AG04450 (cell line): Measurements from ENCODE around the gene BAZ1B. TPM values are rescaled to one million over a fixed set of nuclear protein-coding genes. Genes with fewer than 3 reads are reported as not detected.

Experiments
- CTCF ChIA-PET: fragments of 300-600, 350-600 bp; formaldehyde crosslinking; extraction: SDS; loops from one replicate; lab custom pipeline; 2022; ENCODE audit warnings: antibody characterized with exemption, inconsistent platforms; lab: Charles Lee
- POLR2A ChIA-PET: fragments of 350-600 bp; formaldehyde crosslinking; extraction: SDS; loops from one replicate; lab custom pipeline; 2021; ENCODE audit warnings: antibody characterized with exemption, inconsistent platforms; lab: Yijun Ruan, JAX
- DNase-seq: peaks from one replicate; pipeline ENCODE4 v3.0.0-alpha.2; 2011; ENCODE audit warnings: low read depth, low spot score
- H3K27ac ChIP-seq: one replicate; pipeline ENCODE4 v1.5.1; 2012; ENCODE audit warnings: low read depth, low read length, control low read depth
- H3K27me3 ChIP-seq: one replicate; pipeline ENCODE4 v1.6.0; 2012; ENCODE audit warnings: low read length; ENCODE audit not compliant: control insufficient read depth, insufficient read depth
- H3K4me3 ChIP-seq: 2 replicates; pipeline ENCODE4 v1.5.1; 2011; ENCODE audit warnings: mild to moderate bottlenecking, low read depth, low read length, control low read depth
- H3K9me3 ChIP-seq: 2 replicates; pipeline ENCODE4 v1.5.1; 2012; ENCODE audit warnings: low read length; ENCODE audit not compliant: control insufficient read depth, insufficient read depth
- polyA plus RNA-seq: library from polyadenylated mRNA; depleted of rRNA; stranded (reverse); fragments of >200 nt; gene quantifications from 2 replicates; pipeline ENCODE4 v1.2.3, GENCODE V29; 2011; rRNA removed
- small RNA-seq: library from RNA; depleted of rRNA; stranded (forward); fragments of <200 nt; gene quantifications from one replicate; pipeline ENCODE3, GENCODE V24; 2012; ENCODE audit warnings: low read depth; ENCODE audit not compliant: insufficient read length
- TF ChIP-seq, protein P1 (sequence below): IDR thresholded peaks from 2 replicates; pipeline ENCODE4 v1.5.1; 2011; ENCODE audit warnings: low read depth, low read length, control low read depth, inconsistent platforms

BAZ1B gene
- polyA plus RNA-seq, 1 experiment, result 29.0 TPM

DNA sequence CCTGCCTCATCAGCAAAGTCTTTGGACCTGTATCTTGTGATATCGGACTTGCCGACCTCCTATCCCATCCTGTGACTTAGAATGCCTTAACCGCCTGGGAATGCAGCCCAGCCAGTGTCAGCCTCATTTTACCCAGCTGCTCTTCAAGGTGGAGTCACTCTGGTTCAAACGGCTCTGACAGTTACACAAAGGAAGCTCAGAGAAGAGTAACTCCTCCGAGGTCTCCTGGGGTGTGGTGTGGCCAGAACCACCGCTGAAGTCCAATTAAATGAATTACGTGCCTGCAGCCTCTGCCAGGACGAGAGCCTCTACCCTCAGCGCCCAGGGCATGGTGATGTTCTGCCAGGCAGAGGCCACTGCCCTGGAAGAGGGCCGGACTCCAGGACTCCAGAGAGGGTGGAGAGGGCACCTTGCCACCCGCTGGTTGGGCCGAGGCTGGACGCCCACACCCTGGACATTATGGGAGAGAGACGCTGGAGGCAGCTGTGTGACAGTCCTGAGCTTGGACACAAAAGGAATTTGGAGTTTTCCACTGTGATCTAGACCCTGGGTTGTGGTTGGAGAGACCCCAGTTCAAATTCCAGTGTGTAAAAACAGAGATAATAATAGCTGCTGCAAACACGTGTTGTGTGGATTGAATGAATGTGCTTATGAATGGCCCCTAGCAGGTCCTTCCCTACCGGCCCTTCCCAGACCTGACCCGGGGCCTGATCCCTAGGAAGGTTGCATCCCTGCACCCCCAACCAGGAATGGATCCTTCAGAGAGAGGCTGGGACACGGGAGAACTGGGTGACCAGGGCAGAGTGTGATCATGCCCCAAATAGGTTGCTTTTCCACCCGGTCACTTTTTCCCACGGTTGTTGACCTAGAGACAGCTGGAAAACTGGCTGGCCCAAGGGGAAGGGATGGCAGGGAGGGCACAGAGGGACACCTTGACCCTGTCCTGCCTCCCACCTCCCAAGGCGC is 126.3 kb downstream of the BAZ1B start:
- ChIA-PET POLR2A (no interaction called here), CTCF (interaction anchor here (0.8 kb wide), 1 partner anchor 54 kb away, joined by 6 read pairs; no protein-coding TSS in a partner anchor)
- TF ChIP-seq, protein P1, sequence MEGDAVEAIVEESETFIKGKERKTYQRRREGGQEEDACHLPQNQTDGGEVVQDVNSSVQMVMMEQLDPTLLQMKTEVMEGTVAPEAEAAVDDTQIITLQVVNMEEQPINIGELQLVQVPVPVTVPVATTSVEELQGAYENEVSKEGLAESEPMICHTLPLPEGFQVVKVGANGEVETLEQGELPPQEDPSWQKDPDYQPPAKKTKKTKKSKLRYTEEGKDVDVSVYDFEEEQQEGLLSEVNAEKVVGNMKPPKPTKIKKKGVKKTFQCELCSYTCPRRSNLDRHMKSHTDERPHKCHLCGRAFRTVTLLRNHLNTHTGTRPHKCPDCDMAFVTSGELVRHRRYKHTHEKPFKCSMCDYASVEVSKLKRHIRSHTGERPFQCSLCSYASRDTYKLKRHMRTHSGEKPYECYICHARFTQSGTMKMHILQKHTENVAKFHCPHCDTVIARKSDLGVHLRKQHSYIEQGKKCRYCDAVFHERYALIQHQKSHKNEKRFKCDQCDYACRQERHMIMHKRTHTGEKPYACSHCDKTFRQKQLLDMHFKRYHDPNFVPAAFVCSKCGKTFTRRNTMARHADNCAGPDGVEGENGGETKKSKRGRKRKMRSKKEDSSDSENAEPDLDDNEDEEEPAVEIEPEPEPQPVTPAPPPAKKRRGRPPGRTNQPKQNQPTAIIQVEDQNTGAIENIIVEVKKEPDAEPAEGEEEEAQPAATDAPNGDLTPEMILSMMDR, result no peak
- Histone ChIP-seq H3K9me3 (peaks cover 4% of the 10 kb centered on the region; the same call in 1 of the 2 replicates), H3K27me3 (peaks cover 10% of the 10 kb centered on the region), H3K27ac (no peak overlapping the region), H3K4me3 (no peak overlapping the region)
- DNase-seq, result no peak

DNA sequence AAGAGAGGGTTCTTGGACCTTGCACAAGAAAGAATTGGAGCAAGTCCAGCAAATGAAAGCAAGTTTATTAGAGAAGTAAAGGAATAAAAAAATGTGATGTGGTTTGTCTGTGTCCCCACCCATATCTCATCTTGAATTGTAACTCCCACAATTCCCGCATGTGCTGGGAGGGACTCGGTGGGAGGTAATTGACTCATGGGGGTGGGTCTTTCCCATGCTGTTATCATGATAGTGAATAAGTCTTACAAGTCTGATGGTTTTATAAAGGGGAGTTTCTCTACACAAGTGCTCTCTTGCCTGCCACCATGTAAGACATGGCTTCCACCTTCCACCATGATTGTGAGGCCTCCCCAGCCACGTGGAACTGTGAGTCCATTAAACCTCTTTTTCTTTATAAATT is 127.7 kb downstream of the BAZ1B start:
- TF ChIP-seq, protein P1, result no peak
- no peak overlapping the region for H3K4me3 ChIP-seq
- DNase-seq, result no peak
- H3K27me3 ChIP-seq, result peaks cover 10% of the 10 kb centered on the region
- ChIA-PET CTCF (no interaction called here), POLR2A (no interaction called here)
- H3K9me3 ChIP-seq, result peaks cover 4% of the 10 kb centered on the region; the same call in 1 of the 2 replicates
- no peak overlapping the region for H3K27ac ChIP-seq

DNA sequence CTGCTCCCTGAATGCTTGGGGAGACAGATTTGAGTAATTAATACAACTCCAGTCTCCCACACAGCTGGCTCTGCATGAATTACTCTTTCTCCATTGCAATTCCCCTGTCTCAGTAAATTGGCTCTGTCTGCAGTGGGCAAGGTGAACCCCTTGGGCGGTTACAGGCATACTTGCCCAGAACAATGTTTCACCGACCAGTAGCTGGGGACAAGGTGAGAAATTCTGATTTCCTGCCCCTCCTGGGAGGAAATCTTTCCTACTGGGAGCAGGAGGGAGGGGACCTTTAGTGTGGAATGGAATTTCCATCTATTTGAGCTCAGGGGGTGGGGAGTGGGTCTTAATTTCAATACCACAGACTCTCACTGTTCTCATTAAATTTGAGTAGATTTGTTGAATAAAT is 130.7 kb downstream of the BAZ1B start:
- POLR2A ChIA-PET, result no interaction called here
- CTCF ChIA-PET, result no interaction called here
- no peak overlapping the region for H3K27ac ChIP-seq
- H3K4me3 ChIP-seq, result no peak overlapping the region
- TF ChIP-seq, protein P1, result no peak
- no peak for DNase-seq
- H3K9me3 ChIP-seq, result peaks cover 15% of the 10 kb centered on the region
- peaks cover 10% of the 10 kb centered on the region for H3K27me3 ChIP-seq

Small RNA genes lying within 50 kb of the gene (small RNA-seq; reads per million reads assigned to genes)
- gene RF00019 (not detected), gene RNU6-1198P (not detected)

Other genes starting within 250 kb of the BAZ1B start
- 13.6 and 18.6 TPM in 2 replicates for gene NSUN5, start 213.5 kb downstream of the BAZ1B start, polyA plus RNA-seq
- gene TRIM50, start 194.2 kb downstream of the BAZ1B start, polyA plus RNA-seq, result not detected in 2 replicates
- gene FKBP6, start 194.1 kb downstream of the BAZ1B start, polyA plus RNA-seq, result not detected in 2 replicates
- gene FZD9, start 88.5 kb downstream of the BAZ1B start, polyA plus RNA-seq, result 0.56 and 1.2 TPM in 2 replicates
- gene BCL7B, start 35.4 kb upstream of the BAZ1B start, polyA plus RNA-seq, result 41.9 and 47.7 TPM in 2 replicates
- gene TBL2, start 56.3 kb upstream of the BAZ1B start, polyA plus RNA-seq, result 34.7 and 45.8 TPM in 2 replicates
- gene MLXIPL, start 102.2 kb upstream of the BAZ1B start, polyA plus RNA-seq, result not detected in 2 replicates
- gene VPS37D, start 145.5 kb upstream of the BAZ1B start, polyA plus RNA-seq, result 1.8 and 3.7 TPM in 2 replicates
- 5.9 and 6.4 TPM in 2 replicates for gene DNAJC30, start 161.2 kb upstream of the BAZ1B start, polyA plus RNA-seq
- 48.6 and 49.5 TPM in 2 replicates for gene BUD23, start 161.3 kb upstream of the BAZ1B start, polyA plus RNA-seq
- 12.9 and 13.7 TPM in 2 replicates for gene STX1A, start 197.4 kb upstream of the BAZ1B start, polyA plus RNA-seq
- gene ABHD11, start 216.5 kb upstream of the BAZ1B start, polyA plus RNA-seq, result 5.1 and 7.5 TPM in 2 replicates
- gene CLDN3, start 248.0 kb upstream of the BAZ1B start, polyA plus RNA-seq, result not detected in 2 replicates